ENCODE data around the gene TGFBR3L. TPM values are rescaled to one million over a fixed set of nuclear protein-coding genes. Genes with fewer than 3 reads are reported as not detected.

TGFBR3L gene
- total and polyA plus RNA-seq, 2 of the 8 experiments (the other 6 are each of a cell fraction or from before 2014, with no cell fraction given) = 3.1 to 3.7 TPM

- FAIRE-seq (no peak), DNase-seq (ENCODE audit: low read depth in 1 of 2, low spot score in 2 of 2) (no peak)
Observed at GRCh38 chr19:7921302-7921966, 6.8 kb downstream of the TGFBR3L start.

More at GRCh38 chr19:7921302-7921966, 6.8 kb downstream of the TGFBR3L start:
- Histone ChIP-seq H3K23ac (ENCODE audit: insufficient read length) (no peak overlapping the region), H3K27ac (ENCODE audit: low read depth, low read length) (no peak overlapping the region), H2BK12ac (ENCODE audit: low read depth, low read length) (no peak overlapping the region), H2BK120ac (replicated peaks; ENCODE audit: low read depth, low read length) (no peak overlapping the region), H3K56ac (replicated peaks; ENCODE audit: insufficient read length, low read depth, low read length) (no peak overlapping the region), H3K14ac (ENCODE audit: insufficient read length) (no peak overlapping the region), H3K23me2 (ENCODE audit: low read depth, low read length) (peaks cover 23% of the 10 kb centered on the region), H3K79me1 (ENCODE audit: low read depth, low read length) (no peaks in the 10 kb centered on the region), H3K4me3 (ENCODE audit: extremely low read depth in 1 of 4, insufficient read depth in 2 of 4, low read depth in 3 of 4, low read length in 4 of 4) (peak overlapping the region; percentile 28 to 53 (median 40); a peak in 6 of 8 replicates), H3K4me1 (replicated peaks in 1 of 4; ENCODE audit: control insufficient read depth in 3 of 4, insufficient read depth in 4 of 4, low read length in 3 of 4) (peaks cover 0 to 27% (median 15%) of the 10 kb centered on the region in 4 experiments; a peak in 5 of 7 replicates), H3K4me2 (ENCODE audit: insufficient read depth in 1 of 2, low read depth in 2 of 2, low read length in 2 of 2) (peak overlapping the region; percentile 72), H3K4ac (replicated peaks; ENCODE audit: insufficient read length, low read depth, low read length) (no peak overlapping the region), H2AK5ac (ENCODE audit: low read depth, low read length) (no peak overlapping the region), H3K79me2 (ENCODE audit: control insufficient read depth in 1 of 2, insufficient read depth in 2 of 2, low read length in 2 of 2) (no peaks in the 10 kb centered on the region), H2BK15ac (ENCODE audit: low read length) (no peak overlapping the region), H4K91ac (replicated peaks; ENCODE audit: insufficient read length, low read length) (no peak overlapping the region), H4K20me1 (replicated peaks in 1 of 2; ENCODE audit: control insufficient read depth in 1 of 2, insufficient read depth in 2 of 2, low read length in 2 of 2) (peaks cover 8 to 10% of the 10 kb centered on the region in 2 experiments), H3K18ac (ENCODE audit: extremely low read depth, low read length) (no peak overlapping the region), H3K9ac (replicated peaks in 1 of 4; ENCODE audit: extremely low read depth in 1 of 4, low read depth in 3 of 4, low read length in 3 of 4) (peak overlapping the region in 1 of 4 experiments; percentile 45; a peak in 2 of 7 replicates), H2AFZ (ENCODE audit: low read length) (no peak overlapping the region), H2BK20ac (ENCODE audit: low read length) (no peak overlapping the region), H4K5ac (ENCODE audit: insufficient read length, low read depth, low read length) (no peak overlapping the region), H3K36me3 (ENCODE audit: control insufficient read depth in 2 of 4, insufficient read depth in 4 of 4, low read length in 3 of 4) (no peaks in the 10 kb centered on the region; a peak in 1 of 8 replicates), H3K27me3 (replicated peaks in 1 of 4; ENCODE audit: control insufficient read depth in 3 of 4, extremely low read depth in 1 of 4, insufficient read depth in 3 of 4, low read length in 3 of 4) (peaks cover 8 to 25% (median 22%) of the 10 kb centered on the region in 4 experiments; a peak in 6 of 7 replicates), H3K9me3 (ENCODE audit: insufficient read depth in 2 of 2, low read depth in 1 of 2, low read length in 1 of 2) (no peaks in the 10 kb centered on the region), H4K8ac (ENCODE audit: extremely low read depth, insufficient read depth, low read length) (peak overlapping the region; percentile 22; the same call in 1 of the 2 replicates), H2BK5ac (ENCODE audit: low read depth, low read length) (no peak overlapping the region)
- ChIA-PET POLR2A (ENCODE audit: partially characterized antibody) (interaction anchor here (1.1 to 10.6 kb wide), 9 partner anchors 9 to 399 kb away, joined by 3 to 106 read pairs (median 10); partner anchors contain the start of genes MAP2K7, NDUFA7, RPS28 and TIMM44), CTCF (ENCODE audit: partially characterized antibody) (interaction anchor here (0.6 to 9.0 kb wide), 16 partner anchors 7 to 131 kb away, joined by 3 to 112 read pairs (median 4); partner anchors contain the start of genes CCL25, MAP2K7, PRR36 and TIMM44)
- TF ChIP-seq MAX (IDR thresholded peaks at IDR 0.05) (no peak), KDM5A (IDR thresholded peaks at IDR 0.05; ENCODE audit: low read length) (no peak)
- WGBS, 2 experiments (ENCODE audit: extremely low coverage in 1 of 2, insufficient coverage in 1 of 2, insufficient read length in 1 of 2, insufficient replicate concordance in 2 of 2, low coverage in 1 of 2, low lambda C conversion rate in 2 of 2, missing lambda C conversion rate in 1 of 2) = 91% methylated on average over 17 of the region's 17 CpGs; no CpG with 5 or more reads in 1 of the 2 experiments

Measured in H1 (cell line).